Testis (tissue), 2 donors: Measurements from ENCODE around the gene C17orf75.

ENCODE experiments used
- POLR2A ChIP-seq: fragments of 450-650 bp; IDR thresholded peaks from one replicate; pipeline ENCODE4 v1.6.1; 2017; ENCODE audit warnings: antibody characterized with exemption, mild to moderate bottlenecking, moderate library complexity
- TF ChIP-seq, protein P1 (sequence below), 3 experiments: fragments of 450-650 bp in 2 of 3; fragments of 200-600 bp in 1 of 3; sonication (generic) in 1 of 3; IDR thresholded peaks; one replicate each; pipeline ENCODE4 v1.5.1; 2016 to 2019; ENCODE audit warnings: antibody characterized with exemption in 3 of 3, mild to moderate bottlenecking in 2 of 3, moderate library complexity in 1 of 3

DNA sequence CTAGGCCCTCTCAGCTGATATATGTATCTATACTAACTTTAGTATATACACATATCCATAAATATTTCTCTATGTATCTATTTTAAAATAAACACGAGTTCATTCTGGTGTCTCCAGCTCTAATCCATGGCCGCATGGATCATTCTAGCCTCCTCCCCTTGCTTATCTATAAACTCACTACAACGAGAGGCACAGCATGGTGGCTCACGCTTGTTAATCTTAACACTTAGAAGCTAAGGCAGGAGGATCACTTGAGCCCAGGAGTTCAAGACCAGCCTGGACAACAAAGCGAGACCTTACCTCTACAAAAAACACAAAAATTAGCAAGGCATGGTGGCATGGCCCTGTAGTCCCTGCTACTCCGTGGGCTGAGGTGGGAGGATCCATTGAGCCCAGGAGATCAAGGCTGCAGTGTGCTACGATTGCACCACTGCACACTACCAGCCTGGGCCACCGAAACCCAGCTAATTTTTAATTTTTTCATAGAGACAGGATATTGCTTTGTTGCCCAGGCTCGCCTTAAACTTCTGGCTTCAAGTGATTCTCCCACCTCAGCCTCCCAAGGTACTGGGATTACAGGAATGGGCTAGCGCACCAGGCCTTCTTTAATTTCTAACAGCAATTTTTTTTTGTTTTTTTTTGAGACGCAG is 4.1 kb upstream of the C17orf75 start:
- TF ChIP-seq, protein P1, sequence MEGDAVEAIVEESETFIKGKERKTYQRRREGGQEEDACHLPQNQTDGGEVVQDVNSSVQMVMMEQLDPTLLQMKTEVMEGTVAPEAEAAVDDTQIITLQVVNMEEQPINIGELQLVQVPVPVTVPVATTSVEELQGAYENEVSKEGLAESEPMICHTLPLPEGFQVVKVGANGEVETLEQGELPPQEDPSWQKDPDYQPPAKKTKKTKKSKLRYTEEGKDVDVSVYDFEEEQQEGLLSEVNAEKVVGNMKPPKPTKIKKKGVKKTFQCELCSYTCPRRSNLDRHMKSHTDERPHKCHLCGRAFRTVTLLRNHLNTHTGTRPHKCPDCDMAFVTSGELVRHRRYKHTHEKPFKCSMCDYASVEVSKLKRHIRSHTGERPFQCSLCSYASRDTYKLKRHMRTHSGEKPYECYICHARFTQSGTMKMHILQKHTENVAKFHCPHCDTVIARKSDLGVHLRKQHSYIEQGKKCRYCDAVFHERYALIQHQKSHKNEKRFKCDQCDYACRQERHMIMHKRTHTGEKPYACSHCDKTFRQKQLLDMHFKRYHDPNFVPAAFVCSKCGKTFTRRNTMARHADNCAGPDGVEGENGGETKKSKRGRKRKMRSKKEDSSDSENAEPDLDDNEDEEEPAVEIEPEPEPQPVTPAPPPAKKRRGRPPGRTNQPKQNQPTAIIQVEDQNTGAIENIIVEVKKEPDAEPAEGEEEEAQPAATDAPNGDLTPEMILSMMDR (IDR thresholded peaks at IDR 0.05) = no peak
- no peak for TF ChIP-seq POLR2A
